ENCODE measurements around the gene REPS1.

The REPS1 gene

DNA sequence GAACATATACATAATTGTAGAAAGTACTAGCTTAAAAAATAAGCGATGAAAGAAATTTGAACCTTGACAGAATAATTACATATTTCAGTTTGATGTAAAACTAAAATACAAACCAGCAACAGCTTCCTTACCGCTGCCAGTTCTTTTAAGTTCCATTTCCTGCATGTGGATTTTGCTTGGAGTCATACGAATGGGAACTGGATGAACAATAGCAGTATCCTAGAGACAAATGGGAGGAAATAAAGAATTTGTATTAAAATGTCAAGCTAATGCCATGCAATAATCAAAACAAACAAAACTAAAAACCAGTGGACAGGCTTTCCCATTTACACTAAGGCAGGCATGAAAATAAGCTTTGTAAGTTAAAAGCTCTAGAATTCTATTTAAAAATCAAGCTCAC is 67.1 kb downstream of the REPS1 start:
- no peak for DNase-seq (ENCODE audit: low spot score)

DNA sequence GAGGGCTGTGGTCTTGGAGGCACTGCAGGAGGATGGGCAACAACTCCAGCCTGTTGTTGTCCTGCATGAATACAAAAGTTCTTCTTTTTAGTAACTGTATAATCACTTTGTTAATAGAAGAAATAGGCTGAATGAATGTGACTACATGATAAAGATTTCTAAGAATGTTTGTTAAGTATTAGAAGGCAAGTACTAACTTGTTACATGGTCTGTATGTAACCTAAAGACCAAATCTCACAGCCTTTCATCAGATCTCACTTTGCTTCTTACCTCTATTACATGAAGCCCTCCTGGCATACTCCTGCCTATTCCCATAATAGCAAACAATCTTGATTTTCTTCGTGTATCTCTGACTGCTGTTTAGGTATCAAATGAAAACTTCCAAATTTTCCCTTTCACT is 73.4 kb downstream of the REPS1 start:
- no peak for DNase-seq (ENCODE audit: low spot score)

DNA sequence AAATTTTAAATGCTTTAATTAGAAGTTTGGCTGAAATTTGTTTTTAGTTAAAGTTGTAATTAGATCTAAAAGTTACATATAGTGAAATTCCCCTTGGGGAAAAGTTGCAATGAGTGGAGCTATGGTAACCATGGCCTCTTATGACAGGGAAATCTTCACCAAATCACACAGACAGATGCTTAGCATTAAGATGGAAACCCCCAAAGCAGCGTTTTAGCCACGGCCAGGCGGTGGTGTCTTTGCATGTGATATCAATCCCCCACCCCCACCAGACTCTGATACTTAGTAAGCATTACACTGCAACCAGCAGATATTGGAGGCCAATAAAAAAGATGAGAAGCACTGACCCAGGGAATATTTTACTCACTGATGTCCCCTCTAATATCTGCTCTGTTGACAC is 75.7 kb downstream of the REPS1 start:
- no peak for DNase-seq (ENCODE audit: low spot score)

DNA sequence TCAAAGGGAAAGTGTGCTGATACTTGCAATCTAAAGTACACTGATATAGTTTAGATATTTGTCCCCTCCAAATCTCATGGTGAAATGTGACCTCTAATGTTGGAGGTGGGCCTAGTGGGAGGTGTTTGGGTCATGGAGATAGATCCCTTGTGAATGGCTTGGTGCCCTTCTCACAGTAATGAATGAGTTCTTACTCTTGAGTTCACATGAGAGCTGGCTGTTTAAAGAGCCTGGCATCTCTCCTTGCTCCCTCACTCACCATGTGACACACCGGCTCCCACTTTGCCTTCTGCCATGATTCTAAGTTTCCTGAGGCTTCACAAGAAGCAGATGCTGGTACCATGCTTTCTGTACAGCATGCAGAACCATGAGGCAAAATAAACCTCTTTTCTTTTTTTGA is 78.1 kb downstream of the REPS1 start:
- no peak for DNase-seq (ENCODE audit: low spot score)

DNA sequence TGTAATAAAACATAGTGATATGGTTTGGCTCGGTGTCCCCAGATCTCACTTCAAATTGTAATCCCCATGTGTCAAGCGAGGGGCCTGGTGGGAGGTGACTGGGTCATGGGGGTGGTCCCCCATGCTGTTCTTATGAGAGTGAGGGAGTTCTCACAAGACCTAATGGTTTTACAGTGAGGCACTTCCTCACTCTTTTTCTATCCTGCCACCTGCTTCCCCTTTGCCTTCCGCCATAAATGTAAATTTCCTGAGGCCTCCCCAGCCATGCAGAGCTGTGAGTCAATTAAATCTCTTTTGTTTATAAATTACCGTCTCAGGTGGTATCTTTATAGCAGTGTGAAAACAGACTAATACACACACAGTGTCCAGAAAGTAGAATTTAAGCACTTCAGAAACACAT is 78.5 kb downstream of the REPS1 start:
- no peak for DNase-seq (ENCODE audit: low spot score)

- DNase-seq (ENCODE audit: low spot score), result no peak
Observed at GRCh38 chr6:138907167-138907566, 80.9 kb downstream of the REPS1 start.

GRCh38 chr6:138897031-138897430 is 91.0 kb downstream of the REPS1 start:
- no peak for DNase-seq (ENCODE audit: low spot score)

DNA sequence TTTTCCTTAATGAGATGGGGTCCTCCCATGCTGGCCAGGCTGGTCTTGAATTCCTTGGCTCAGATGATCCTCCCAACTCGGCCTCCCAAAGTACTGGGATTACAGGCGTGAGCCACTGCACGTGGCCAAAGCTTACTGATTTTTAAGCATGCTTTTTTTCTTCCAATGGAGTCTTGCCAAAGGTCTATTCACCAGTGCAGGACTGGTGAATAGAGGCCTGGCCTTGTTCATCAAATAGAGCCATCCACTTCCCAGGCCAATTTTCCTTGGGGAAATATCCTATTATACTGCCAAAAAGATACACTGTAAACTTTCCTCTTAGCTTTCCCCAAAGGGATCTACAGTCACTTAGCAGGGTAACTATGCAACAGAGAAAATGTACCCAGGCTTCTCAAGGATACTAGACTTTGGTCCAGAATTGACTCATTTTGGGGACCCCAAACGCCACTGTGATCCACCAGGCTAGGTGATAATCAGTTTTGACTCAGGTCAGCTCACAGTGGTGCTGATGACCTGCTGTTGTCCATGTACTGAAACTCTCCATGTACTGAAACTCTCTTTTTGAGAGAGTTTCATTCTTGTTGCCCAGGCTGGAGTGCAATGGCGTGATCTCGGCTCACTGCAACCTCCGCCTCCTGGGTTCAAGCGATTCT is 91.8 kb downstream of the REPS1 start:
- no peak for DNase-seq (ENCODE audit: low spot score)

- no peak for DNase-seq (ENCODE audit: low spot score)
Observed at GRCh38 chr6:138891255-138891986, 96.6 kb downstream of the REPS1 start.

DNA sequence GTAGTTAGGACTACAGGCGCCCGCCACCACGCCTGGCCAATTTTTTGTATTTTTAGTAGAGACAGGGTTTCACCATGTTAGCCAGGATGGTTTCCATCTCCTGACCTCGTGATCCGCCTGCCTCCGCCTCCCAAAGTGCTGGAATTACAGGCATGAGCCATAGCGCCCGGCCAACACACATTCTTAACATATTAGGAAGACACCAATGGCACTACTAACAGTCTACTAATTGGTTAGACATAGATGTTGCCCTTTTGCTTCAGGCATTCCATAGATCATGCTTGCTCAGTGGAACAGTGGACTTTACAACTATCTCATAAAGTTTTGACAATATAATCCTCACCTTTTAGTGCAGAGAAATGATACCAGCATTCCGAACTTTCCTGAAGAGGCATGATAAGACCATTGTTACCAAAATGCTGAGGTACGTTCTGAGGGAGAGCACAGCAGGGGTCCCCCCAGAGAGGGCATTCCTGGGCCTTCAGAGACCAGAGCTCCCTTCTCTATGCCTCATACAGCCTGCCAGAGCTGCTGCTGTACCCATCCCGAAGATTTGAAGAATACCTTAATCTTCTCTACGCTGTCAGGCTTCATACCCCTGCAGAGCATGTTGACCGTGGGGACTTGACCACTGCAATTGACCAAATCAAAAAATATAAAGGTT is 102.8 kb downstream of the REPS1 start:
- no peak for DNase-seq (ENCODE audit: low spot score)

DNA sequence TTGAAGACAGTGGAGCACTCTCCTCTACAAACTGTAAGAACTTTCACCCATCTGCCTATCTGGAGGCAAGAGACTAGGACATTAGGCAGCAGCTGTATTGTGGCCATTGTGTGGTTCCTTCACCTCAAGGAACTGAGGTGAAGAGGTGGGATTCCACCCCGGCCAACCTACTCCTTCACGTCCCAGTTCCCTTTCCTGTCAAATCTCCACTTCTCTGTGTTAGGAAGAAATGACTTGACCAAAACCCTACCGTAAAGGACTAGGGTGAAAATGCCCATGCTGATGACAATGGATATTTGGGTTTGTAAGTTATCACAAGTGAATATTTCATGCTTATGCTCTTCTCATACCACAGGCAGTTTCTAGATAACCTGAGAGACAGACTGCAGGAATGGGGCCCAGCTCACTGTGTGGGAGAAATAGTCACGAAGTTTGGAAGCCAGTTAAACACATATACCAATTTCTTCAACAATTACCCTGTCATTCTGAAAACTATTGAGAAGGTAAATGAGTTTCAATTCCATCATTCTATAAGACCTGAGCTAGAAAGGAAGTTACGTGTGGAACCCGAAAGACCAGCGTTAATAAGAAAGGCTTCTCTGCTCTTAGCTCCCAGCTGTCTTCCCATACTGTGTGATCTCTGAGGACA is 105.6 kb downstream of the REPS1 start:
- no peak for DNase-seq (ENCODE audit: low spot score)

- DNase-seq (ENCODE audit: low spot score), result no peak
Observed at GRCh38 chr6:138873191-138873590, 114.9 kb downstream of the REPS1 start.

DNA sequence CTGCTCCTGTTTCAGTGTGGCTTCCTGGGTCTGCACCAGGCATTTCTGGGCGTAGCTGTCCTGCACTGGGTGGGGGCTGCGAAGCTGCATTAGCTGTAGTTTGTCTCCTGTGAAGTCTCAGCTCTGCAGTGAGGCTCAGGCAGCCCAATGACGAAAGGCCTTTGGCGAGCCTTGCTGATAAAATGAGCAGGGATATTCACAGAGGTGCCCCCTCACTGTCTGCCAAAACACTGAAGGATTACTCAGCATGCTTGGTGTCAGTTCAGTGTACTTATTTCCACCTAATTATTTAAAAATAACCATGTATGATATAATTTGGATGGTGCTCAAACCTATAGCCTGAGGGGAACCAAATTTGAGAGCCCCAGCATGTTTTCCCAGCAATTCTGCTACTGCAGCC is 118.7 kb downstream of the REPS1 start:
- no peak for DNase-seq (ENCODE audit: low spot score)

- DNase-seq (ENCODE audit: low spot score), result no peak
Observed at GRCh38 chr6:138868181-138868580, 119.9 kb downstream of the REPS1 start.

GRCh38 chr6:138865480-138866109 is 122.5 kb downstream of the REPS1 start:
- DNase-seq (ENCODE audit: low spot score), result no peak

DNA sequence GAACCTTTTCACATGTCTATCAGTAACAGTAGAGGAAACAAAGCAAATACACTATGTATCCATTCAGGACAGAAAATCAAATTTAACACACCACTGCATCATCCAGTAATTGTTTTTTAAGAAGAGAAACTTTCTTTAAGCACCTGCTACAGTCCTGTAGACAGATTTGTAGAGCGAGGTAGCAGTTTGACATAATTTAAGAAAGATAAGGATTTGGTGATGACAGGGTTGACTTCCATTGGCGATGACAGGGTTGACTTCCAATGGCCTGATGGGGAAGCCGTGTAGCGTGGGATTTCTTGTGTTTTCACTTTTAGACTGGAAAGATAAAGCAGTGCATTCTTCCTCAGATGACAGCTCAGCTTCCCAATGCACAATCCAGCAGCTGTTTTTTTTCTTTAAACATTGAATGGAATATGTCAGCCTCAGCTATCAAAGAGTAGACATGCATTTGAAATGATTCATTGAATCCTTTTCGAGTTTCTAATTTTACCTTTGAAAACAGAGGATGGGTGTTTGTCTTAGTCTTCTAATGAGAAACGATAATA is 123.6 kb downstream of the REPS1 start:
- DNase-seq (ENCODE audit: low spot score), result no peak

GRCh38 chr6:138863321-138863720 is 124.7 kb downstream of the REPS1 start:
- DNase-seq (ENCODE audit: low spot score), result no peak

GRCh38 chr6:138862456-138862855 is 125.6 kb downstream of the REPS1 start:
- DNase-seq (ENCODE audit: low spot score), result no peak

DNA sequence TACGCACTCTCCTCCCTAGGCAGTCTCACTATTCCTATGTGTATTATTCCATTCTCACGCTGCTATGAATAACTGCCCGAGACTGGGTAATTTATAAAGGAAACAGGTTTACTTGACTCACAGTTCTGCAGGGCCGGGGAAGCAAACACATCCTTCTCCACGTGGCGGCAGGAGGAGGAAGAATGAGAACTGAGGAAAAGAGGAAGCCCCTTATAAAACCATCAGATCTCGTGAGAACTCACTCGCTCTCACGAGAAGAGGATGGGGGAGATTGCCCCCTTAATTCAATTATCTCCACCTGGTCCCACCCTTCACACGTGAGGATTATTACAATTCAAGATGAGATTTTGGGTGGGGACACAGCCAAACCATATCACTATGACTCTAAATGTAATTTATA is 130.3 kb downstream of the REPS1 start:
- DNase-seq (ENCODE audit: low spot score), result no peak

DNA sequence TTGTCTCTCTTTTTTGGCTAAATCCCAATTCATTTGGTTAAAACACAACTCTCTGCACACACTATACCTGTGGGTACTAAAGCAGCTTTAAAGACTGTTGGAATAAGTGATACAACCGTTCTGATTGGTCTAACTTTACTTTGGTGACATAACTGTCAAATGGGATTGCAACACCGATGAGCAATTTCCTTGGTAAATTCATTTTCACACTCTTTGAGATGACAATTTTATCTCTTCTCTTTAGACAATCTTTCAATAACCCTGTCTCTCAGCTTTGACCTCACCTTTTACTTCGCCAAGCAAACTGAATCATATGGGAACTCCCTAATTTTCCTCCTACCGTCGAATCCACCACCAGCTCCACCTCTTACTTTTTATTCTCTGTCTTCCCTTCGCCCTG is 131.4 kb downstream of the REPS1 start:
- no peak for DNase-seq (ENCODE audit: low spot score)
